Spleen (tissue), 11 donors: ENCODE results near the gene ZNF331. TPM values are rescaled to one million over a fixed set of nuclear protein-coding genes. Genes with fewer than 3 reads are reported as not detected.

Source experiments
- DNase-seq: peaks from one replicate; pipeline ENCODE4 v3.0.0-alpha.2; 2020
- H3K27ac ChIP-seq, 8 donors: fragments of 200-600 bp; sonication (generic) in 7 of 8; 1 replicate in 4 of 8; 2 replicates in 4 of 8; pipeline versions ENCODE4 v1.5.0 to v1.8.0; 2016 to 2021; ENCODE audit warnings: inconsistent platforms in 4 of 8, mild to moderate bottlenecking in 4 of 8, moderate library complexity in 1 of 8
- H3K27me3 ChIP-seq, 7 donors: fragments of 200-600 bp; sonication (generic) in 6 of 7; replicated peaks in 1 of 7; 1 replicate in 4 of 7; 2 replicates in 3 of 7; pipeline versions ENCODE4 v1.5.0 to v1.8.0; 2016 to 2021; ENCODE audit warnings: inconsistent platforms in 3 of 7, mild to moderate bottlenecking in 1 of 7
- H3K36me3 ChIP-seq, 6 donors: fragments of 200-600 bp; sonication (generic) in 5 of 6; 1 replicate in 4 of 6; 2 replicates in 2 of 6; pipeline versions ENCODE4 v1.5.0 to v1.8.0; 2016 to 2021; ENCODE audit warnings: inconsistent platforms in 2 of 6
- H3K4me1 ChIP-seq, 6 donors: fragments of 200-600 bp; sonication (generic) in 5 of 6; 1 replicate in 3 of 6; 2 replicates in 3 of 6; pipeline versions ENCODE4 v1.5.0 to v1.8.0; 2016 to 2021; ENCODE audit warnings: inconsistent platforms in 3 of 6
- H3K4me3 ChIP-seq, 8 donors: fragments of 200-600 bp; sonication (generic) in 7 of 8; 1 replicate in 4 of 8; 2 replicates in 4 of 8; pipeline versions ENCODE4 v1.5.0 to v1.8.0; 2016 to 2021; ENCODE audit warnings: inconsistent platforms in 4 of 8, mild to moderate bottlenecking in 4 of 8, moderate library complexity in 2 of 8
- H3K9me3 ChIP-seq, 8 donors: fragments of 200-600 bp; sonication (generic) in 7 of 8; 1 replicate in 4 of 8; 2 replicates in 4 of 8; pipeline versions ENCODE4 v1.5.0 to v1.8.0; 2016 to 2021; ENCODE audit warnings: inconsistent platforms in 4 of 8
- CTCF ChIP-seq, 11 experiments: fragments of 200-600 bp in 7 of 11; fragments of 450-650 bp in 4 of 11; sonication (generic) in 4 of 11; IDR thresholded peaks in 8 of 11; conservative IDR thresholded peaks in 3 of 11; 1 replicate in 7 of 11; 2 replicates in 4 of 11; pipeline versions ENCODE4 v1.4.0 to v1.8.0; 2016 to 2021; ENCODE audit warnings: antibody characterized with exemption in 11 of 11, inconsistent platforms in 4 of 11, mild to moderate bottlenecking in 1 of 11
- POLR2A ChIP-seq, 3 donors: fragments of 450-650 bp; IDR thresholded peaks; one replicate each; pipeline ENCODE4 v1.5.1; 2017; ENCODE audit warnings: antibody characterized with exemption in 3 of 3, mild to moderate bottlenecking in 1 of 3
- POLR2AphosphoS5 ChIP-seq, 3 donors: sonication (generic); formaldehyde crosslinking; IDR thresholded peaks; one replicate each; pipeline ENCODE4 v1.5.1; 2017; ENCODE audit warnings: antibody characterized with exemption in 3 of 3
- WGBS, 5 donors: extraction: QIAGEN DNeasy Blood & Tissue Kit in 3 of 5; methylation state at CpG; one replicate each; pipeline versions ENCODE4 v1.1.5 to v1.1.7; 2013 to 2018; 5-methylcytosine and 5-hydroxymethylcytosine counted together
- intact Hi-C: fragments of 100-400 bp; cut with DNase I; formaldehyde crosslinking; loops from one replicate; pipeline ENCODE4 v1.15.0; 2023; ENCODE audit warnings: low total_unique reads
- polyA plus RNA-seq, 3 donors: library from polyadenylated mRNA; stranded (reverse); fragments of 200-250 nt; gene quantifications; one replicate each; pipeline ENCODE4 v1.2.1, GENCODE V29; 2013
- total RNA-seq, 7 donors: library from RNA; depleted of rRNA in 3 of 7; stranded (reverse); fragments of >200 nt in 3 of 7; fragmentation: NEBNext Ultra II Directional in 4 of 7; extraction: Animal tissue kit (Norgen Biotek cat#: 25700) in 4 of 7; gene quantifications; one replicate each; pipeline versions ENCODE4 v1.1.0 to v1.2.1, GENCODE V29; 2016 to 2021
- donor health status: healthy with polysubstance abuse.
- donor health status: DM: no; HTN: no; CAD: no; lungs with moderate emphysema.
- donor health status: DM: no; HTN: no; CAD: no.
- donor health status: Bipolar disorder and iron deficiency.
- donor health status: healthy.
- donor health status: DM: no; HTN: no; CAD: no.
- donor health status: DM: yes; HTN: yes; CAD: no.

The ZNF331 gene
- total and polyA plus RNA-seq, 10 donors: 9.4 to 31.1 (median 23.5) TPM

- WGBS, 5 donors: 94 to 99% (median 98%) methylated on average over 12 of the region's 12 CpGs
- H3K27ac ChIP-seq: no peak overlapping the region
- intact Hi-C loops: no loop called here
- no peak for DNase-seq
- no peaks in the 10 kb centered on the region for H3K27me3 ChIP-seq
- no peaks in the 10 kb centered on the region for H3K4me1 ChIP-seq
- H3K9me3 ChIP-seq: peaks cover 6 to 100% (median 98%) of the 10 kb centered on the region in 8 donors
- peaks cover 16 to 77% (median 67%) of the 10 kb centered on the region in 6 donors for H3K36me3 ChIP-seq
- TF ChIP-seq POLR2A (IDR thresholded peaks at IDR 0.05) (no peak), POLR2AphosphoS5 (IDR thresholded peaks at IDR 0.05) (no peak), CTCF (IDR thresholded peaks at IDR 0.05 in 8 of 11, conservative IDR thresholded peaks at IDR 0.05 in 3 of 11) (no peak)
- peak overlapping the region in 1 of 8 donors; percentile 20 for H3K4me3 ChIP-seq
Observed at GRCh38 chr19:53577968-53578367, 40.0 kb downstream of the ZNF331 start.

GRCh38 chr19:53579518-53579917, 41.6 kb downstream of the ZNF331 start:
- Histone ChIP-seq H3K9me3 (peaks cover 6 to 100% (median 95%) of the 10 kb centered on the region in 8 donors), H3K4me1 (no peaks in the 10 kb centered on the region), H3K4me3 (no peak overlapping the region), H3K27me3 (no peaks in the 10 kb centered on the region), H3K36me3 (peaks cover 16 to 62% (median 52%) of the 10 kb centered on the region in 6 donors), H3K27ac (no peak overlapping the region)
- intact Hi-C loops: no loop called here
- no peak for DNase-seq
- WGBS, 5 donors: 88 to 99% (median 98%) methylated on average over 2 of the region's 2 CpGs
- TF ChIP-seq CTCF (IDR thresholded peaks at IDR 0.05 in 8 of 11, conservative IDR thresholded peaks at IDR 0.05 in 3 of 11): no peak
- TF ChIP-seq POLR2AphosphoS5 (IDR thresholded peaks at IDR 0.05): no peak
- no peak for TF ChIP-seq POLR2A (IDR thresholded peaks at IDR 0.05)

- WGBS, 5 donors: 84 to 90% (median 87%) methylated on average over 17 of the region's 17 CpGs
- Histone ChIP-seq H3K27ac (no peak overlapping the region), H3K9me3 (peaks cover 0 to 100% (median 94%) of the 10 kb centered on the region in 8 donors), H3K4me3 (no peak overlapping the region), H3K27me3 (no peaks in the 10 kb centered on the region), H3K36me3 (peaks cover 16 to 46% (median 37%) of the 10 kb centered on the region in 6 donors), H3K4me1 (no peaks in the 10 kb centered on the region)
- TF ChIP-seq POLR2A (IDR thresholded peaks at IDR 0.05): no peak
- TF ChIP-seq CTCF (IDR thresholded peaks at IDR 0.05 in 8 of 11, conservative IDR thresholded peaks at IDR 0.05 in 3 of 11): no peak
- TF ChIP-seq POLR2AphosphoS5 (IDR thresholded peaks at IDR 0.05): no peak
- intact Hi-C loops: no loop called here
- no peak for DNase-seq
Observed at GRCh38 chr19:53580871-53581835, 43.2 kb downstream of the ZNF331 start.

- H3K4me3 ChIP-seq: no peak overlapping the region
- intact Hi-C loops: no loop called here
- H3K27ac ChIP-seq: no peak overlapping the region
- no peaks in the 10 kb centered on the region for H3K4me1 ChIP-seq
- no peak for DNase-seq
- TF ChIP-seq POLR2A (IDR thresholded peaks at IDR 0.05): no peak
- no peak for TF ChIP-seq CTCF (IDR thresholded peaks at IDR 0.05 in 8 of 11, conservative IDR thresholded peaks at IDR 0.05 in 3 of 11)
- no peak for TF ChIP-seq POLR2AphosphoS5 (IDR thresholded peaks at IDR 0.05)
- H3K9me3 ChIP-seq: peaks cover 0 to 100% (median 94%) of the 10 kb centered on the region in 8 donors
- 71 to 79% (median 76%) methylated on average over 6 of the region's 6 CpGs for WGBS, 5 donors
- peaks cover 13 to 38% (median 29%) of the 10 kb centered on the region in 6 donors for H3K36me3 ChIP-seq
- H3K27me3 ChIP-seq: no peaks in the 10 kb centered on the region
Observed at GRCh38 chr19:53581871-53582279, 43.9 kb downstream of the ZNF331 start.
